GM12874 (cell line): ENCODE measurements around the gene TEAD4.

Source experiments
- CTCF ChIP-seq: IDR thresholded peaks from 2 replicates; pipeline ENCODE4 v1.5.1; 2011; ENCODE audit warnings: low read depth, mild to moderate bottlenecking, control low read depth, low read length, moderate library complexity; ENCODE audit not compliant: insufficient read depth

TEAD4 gene

DNA sequence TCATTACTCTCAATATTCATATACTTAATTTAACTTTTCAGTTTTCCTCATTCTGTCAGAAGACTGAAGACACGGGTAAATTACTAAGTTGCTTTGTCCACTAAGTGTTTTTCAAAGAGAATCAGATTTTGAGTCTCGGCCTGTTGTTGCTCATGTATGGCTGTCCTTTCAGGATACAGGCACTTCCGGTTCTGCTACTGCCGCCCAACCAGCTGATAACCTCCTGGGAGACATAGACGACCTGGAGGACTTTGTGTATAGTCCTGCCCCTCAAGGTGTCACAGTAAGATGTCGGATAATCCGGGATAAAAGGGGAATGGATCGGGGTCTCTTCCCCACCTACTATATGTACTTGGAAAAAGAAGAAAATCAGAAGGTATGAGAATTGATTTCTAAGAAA, 28.3 kb upstream of the TEAD4 start:
- TF ChIP-seq CTCF = no peak

DNA sequence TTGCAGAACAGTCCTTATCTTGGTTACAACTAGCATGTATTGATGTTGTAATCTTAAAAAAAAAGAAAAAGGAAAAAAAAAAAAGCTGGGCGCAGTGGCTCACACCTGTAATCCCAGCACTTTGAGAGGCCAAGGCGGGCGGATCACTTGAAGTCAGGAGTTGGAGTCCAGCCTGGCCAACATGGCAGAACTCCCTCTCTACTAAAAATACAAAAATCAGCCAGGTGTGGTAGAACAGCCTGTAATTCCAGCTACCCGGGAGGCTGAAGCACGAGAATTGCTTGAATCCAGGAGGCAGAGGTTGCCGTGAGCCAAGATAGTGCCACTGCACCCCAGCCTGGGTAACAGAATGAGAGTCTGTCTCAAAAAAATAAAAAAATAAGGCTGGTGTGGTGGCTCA, 25.6 kb upstream of the TEAD4 start:
- TF ChIP-seq CTCF = no peak

DNA sequence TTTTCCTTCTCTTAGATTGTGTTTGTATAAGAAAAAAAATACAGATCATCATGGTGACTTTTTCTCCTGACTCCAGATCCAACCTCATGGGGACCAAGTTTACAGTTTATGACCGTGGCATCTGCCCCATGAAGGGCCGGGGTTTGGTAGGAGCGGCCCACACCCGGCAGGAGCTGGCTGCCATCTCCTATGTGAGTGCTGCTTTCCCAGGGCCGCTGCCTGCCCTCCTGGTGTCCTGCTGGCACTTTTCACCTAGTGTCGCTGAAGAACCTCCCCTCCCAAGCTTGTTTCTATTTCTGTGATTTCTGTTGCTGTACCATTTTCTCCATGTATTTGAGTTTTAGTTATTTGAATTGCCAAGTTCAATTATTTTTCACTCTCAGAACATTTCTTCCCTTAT, 24.8 kb upstream of the TEAD4 start:
- no peak for TF ChIP-seq CTCF

GRCh38 chr12:2936301-2936700, 22.9 kb upstream of the TEAD4 start:
- TF ChIP-seq CTCF = no peak

GRCh38 chr12:2937500-2937899, 21.7 kb upstream of the TEAD4 start:
- no peak for TF ChIP-seq CTCF

DNA sequence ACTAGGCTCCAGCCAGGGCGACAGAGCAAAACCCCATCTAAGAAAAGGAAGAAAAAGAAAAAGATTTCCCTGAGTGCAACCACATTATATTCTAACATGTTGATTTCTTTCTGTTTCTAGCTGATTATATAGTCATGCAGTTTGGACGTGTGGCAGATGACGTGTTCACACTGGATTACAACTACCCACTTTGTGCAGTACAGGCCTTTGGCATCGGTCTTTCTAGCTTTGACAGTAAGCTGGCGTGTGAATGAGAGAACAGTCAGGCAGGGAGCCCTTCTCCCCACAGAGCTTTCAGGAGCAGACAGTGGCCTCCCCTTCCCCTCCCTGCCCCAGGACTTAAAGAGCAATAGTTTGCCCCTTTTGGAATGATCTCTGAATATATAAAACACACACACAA, 20.0 kb upstream of the TEAD4 start:
- no peak for TF ChIP-seq CTCF

DNA sequence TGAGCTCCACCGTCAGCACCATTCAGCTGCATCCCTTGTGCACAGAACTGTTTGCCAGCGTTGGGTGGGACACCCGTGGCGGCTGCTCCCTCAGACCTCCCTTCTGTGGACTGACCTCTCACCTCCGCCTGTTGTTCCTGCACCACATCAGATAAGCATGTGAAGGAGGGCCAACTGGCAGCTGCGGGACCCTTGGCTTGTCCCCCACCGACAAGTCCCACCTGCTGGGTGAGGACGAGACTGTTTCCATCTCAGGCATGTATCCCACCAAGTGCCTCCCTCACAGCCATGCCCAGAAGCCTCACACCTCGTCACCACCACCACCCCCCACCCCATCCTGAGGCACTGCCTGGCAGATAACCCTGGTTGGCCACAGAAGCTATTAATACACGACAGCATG, 18.6 kb upstream of the TEAD4 start:
- no peak for TF ChIP-seq CTCF

GRCh38 chr12:2941524-2941923, 17.7 kb upstream of the TEAD4 start:
- TF ChIP-seq CTCF = no peak
